Measurements from ENCODE around the gene PRDM16. TPM values are rescaled to one million over a fixed set of nuclear protein-coding genes. Genes with fewer than 3 reads are reported as not detected.
A peak's percentile ranks its signal among the peaks of the same experiment; 100 is the strongest.

The PRDM16 gene
- total and polyA plus RNA-seq, 2 of the 13 experiments (the other 11 are each of a cell fraction or from before 2014, with no cell fraction given) = 0.15 to 0.81 TPM

DNA sequence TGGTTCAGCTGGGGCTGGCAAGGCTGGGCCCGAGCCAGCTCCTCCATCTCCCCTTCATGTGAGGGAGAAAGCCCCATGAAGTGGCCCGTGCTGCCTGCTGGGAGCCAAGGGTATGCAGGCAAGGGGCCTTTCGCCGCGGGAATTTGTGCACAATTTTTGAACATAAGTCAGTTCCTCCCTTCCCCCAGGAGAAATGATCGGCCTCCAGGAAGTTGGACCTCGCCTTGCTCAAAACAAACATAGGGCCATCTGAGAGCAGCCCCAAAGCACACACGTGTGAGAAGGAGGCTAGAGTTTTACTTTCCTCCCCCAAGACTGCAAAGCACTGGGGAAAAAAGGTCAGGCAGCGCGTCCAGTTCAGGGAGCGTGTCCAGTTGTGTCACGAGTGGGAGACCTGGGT is 64.7 kb downstream of the PRDM16 start (continued):
- TF ChIP-seq, protein P1, sequence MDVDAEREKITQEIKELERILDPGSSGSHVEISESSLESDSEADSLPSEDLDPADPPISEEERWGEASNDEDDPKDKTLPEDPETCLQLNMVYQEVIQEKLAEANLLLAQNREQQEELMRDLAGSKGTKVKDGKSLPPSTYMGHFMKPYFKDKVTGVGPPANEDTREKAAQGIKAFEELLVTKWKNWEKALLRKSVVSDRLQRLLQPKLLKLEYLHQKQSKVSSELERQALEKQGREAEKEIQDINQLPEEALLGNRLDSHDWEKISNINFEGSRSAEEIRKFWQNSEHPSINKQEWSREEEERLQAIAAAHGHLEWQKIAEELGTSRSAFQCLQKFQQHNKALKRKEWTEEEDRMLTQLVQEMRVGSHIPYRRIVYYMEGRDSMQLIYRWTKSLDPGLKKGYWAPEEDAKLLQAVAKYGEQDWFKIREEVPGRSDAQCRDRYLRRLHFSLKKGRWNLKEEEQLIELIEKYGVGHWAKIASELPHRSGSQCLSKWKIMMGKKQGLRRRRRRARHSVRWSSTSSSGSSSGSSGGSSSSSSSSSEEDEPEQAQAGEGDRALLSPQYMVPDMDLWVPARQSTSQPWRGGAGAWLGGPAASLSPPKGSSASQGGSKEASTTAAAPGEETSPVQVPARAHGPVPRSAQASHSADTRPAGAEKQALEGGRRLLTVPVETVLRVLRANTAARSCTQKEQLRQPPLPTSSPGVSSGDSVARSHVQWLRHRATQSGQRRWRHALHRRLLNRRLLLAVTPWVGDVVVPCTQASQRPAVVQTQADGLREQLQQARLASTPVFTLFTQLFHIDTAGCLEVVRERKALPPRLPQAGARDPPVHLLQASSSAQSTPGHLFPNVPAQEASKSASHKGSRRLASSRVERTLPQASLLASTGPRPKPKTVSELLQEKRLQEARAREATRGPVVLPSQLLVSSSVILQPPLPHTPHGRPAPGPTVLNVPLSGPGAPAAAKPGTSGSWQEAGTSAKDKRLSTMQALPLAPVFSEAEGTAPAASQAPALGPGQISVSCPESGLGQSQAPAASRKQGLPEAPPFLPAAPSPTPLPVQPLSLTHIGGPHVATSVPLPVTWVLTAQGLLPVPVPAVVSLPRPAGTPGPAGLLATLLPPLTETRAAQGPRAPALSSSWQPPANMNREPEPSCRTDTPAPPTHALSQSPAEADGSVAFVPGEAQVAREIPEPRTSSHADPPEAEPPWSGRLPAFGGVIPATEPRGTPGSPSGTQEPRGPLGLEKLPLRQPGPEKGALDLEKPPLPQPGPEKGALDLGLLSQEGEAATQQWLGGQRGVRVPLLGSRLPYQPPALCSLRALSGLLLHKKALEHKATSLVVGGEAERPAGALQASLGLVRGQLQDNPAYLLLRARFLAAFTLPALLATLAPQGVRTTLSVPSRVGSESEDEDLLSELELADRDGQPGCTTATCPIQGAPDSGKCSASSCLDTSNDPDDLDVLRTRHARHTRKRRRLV (CRISPR knock-in tag; IDR thresholded peaks at IDR 0.05) = no peak
- TF ChIP-seq ZNF253 (CRISPR knock-in tag; IDR thresholded peaks at IDR 0.05; ENCODE audit: borderline replicate concordance) (no peak), PAWR (CRISPR knock-in tag; IDR thresholded peaks at IDR 0.05; ENCODE audit: borderline replicate concordance) (no peak), JDP2 (CRISPR knock-in tag; IDR thresholded peaks at IDR 0.05; ENCODE audit: borderline replicate concordance) (no peak), U2AF1 (optimal IDR thresholded peaks at IDR 0.05; ENCODE audit: low read depth, low read length) (no peak), TCF7L2 (IDR thresholded peaks at IDR 0.05; ENCODE audit: low read depth, low read length) (no peak), POLR2A (IDR thresholded peaks at IDR 0.05; ENCODE audit: insufficient read depth in 1 of 2, low read depth in 2 of 2, low read length in 2 of 2) (no peak), ERF (CRISPR knock-in tag; IDR thresholded peaks at IDR 0.05) (0 out of 2 replicates have a peak, but pooled peaks have one; percentile 13), KLF11 (CRISPR knock-in tag; IDR thresholded peaks at IDR 0.05) (no peak), ZNF24 (IDR thresholded peaks at IDR 0.05) (no peak), ZNF235 (CRISPR knock-in tag; IDR thresholded peaks at IDR 0.05; ENCODE audit: borderline replicate concordance) (no peak), MEF2D (CRISPR knock-in tag; IDR thresholded peaks at IDR 0.05) (no peak), MLLT10 (CRISPR knock-in tag; IDR thresholded peaks at IDR 0.05) (no peak), DNMT1 (CRISPR knock-in tag; IDR thresholded peaks at IDR 0.05) (no peak), ZNF83 (CRISPR knock-in tag; IDR thresholded peaks at IDR 0.05; ENCODE audit: borderline replicate concordance) (no peak)
- TF ChIP-seq, protein P2, sequence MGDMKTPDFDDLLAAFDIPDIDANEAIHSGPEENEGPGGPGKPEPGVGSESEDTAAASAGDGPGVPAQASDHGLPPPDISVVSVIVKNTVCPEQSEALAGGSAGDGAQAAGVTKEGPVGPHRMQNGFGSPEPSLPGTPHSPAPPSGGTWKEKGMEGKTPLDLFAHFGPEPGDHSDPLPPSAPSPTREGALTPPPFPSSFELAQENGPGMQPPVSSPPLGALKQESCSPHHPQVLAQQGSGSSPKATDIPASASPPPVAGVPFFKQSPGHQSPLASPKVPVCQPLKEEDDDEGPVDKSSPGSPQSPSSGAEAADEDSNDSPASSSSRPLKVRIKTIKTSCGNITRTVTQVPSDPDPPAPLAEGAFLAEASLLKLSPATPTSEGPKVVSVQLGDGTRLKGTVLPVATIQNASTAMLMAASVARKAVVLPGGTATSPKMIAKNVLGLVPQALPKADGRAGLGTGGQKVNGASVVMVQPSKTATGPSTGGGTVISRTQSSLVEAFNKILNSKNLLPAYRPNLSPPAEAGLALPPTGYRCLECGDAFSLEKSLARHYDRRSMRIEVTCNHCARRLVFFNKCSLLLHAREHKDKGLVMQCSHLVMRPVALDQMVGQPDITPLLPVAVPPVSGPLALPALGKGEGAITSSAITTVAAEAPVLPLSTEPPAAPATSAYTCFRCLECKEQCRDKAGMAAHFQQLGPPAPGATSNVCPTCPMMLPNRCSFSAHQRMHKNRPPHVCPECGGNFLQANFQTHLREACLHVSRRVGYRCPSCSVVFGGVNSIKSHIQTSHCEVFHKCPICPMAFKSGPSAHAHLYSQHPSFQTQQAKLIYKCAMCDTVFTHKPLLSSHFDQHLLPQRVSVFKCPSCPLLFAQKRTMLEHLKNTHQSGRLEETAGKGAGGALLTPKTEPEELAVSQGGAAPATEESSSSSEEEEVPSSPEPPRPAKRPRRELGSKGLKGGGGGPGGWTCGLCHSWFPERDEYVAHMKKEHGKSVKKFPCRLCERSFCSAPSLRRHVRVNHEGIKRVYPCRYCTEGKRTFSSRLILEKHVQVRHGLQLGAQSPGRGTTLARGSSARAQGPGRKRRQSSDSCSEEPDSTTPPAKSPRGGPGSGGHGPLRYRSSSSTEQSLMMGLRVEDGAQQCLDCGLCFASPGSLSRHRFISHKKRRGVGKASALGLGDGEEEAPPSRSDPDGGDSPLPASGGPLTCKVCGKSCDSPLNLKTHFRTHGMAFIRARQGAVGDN (CRISPR knock-in tag; IDR thresholded peaks at IDR 0.05) = peak; percentile 77
- TF ChIP-seq, protein P3, sequence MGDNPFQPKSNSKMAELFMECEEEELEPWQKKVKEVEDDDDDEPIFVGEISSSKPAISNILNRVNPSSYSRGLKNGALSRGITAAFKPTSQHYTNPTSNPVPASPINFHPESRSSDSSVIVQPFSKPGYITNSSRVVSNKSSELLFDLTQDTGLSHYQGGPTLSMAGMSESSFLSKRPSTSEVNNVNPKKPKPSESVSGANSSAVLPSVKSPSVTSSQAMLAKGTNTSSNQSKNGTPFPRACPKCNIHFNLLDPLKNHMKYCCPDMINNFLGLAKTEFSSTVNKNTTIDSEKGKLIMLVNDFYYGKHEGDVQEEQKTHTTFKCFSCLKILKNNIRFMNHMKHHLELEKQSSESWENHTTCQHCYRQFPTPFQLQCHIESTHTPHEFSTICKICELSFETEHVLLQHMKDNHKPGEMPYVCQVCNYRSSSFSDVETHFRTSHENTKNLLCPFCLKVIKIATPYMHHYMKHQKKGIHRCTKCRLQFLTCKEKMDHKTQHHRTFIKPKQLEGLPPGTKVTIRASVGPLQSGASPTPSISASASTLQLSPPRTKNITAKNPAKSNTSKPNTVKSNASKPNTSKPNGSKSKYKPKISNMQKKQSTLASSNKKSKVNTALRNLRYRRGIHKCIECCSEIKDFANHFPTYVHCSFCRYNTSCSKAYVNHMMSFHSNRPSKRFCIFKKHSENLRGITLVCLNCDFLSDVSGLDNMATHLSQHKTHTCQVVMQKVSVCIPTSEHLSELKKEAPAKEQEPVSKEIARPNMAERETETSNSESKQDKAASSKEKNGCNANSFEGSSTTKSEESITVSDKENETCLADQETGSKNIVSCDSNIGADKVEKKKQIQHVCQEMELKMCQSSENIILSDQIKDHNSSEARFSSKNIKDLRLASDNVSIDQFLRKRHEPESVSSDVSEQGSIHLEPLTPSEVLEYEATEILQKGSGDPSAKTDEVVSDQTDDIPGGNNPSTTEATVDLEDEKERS (CRISPR knock-in tag; IDR thresholded peaks at IDR 0.05) = no peak
- TF ChIP-seq, protein P4, sequence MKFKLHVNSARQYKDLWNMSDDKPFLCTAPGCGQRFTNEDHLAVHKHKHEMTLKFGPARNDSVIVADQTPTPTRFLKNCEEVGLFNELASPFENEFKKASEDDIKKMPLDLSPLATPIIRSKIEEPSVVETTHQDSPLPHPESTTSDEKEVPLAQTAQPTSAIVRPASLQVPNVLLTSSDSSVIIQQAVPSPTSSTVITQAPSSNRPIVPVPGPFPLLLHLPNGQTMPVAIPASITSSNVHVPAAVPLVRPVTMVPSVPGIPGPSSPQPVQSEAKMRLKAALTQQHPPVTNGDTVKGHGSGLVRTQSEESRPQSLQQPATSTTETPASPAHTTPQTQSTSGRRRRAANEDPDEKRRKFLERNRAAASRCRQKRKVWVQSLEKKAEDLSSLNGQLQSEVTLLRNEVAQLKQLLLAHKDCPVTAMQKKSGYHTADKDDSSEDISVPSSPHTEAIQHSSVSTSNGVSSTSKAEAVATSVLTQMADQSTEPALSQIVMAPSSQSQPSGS (CRISPR knock-in tag; IDR thresholded peaks at IDR 0.05) = no peak
